HepG2 (cell line): ENCODE measurements around the gene JAKMIP3. TPM values are rescaled to one million over a fixed set of nuclear protein-coding genes. Genes with fewer than 3 reads are reported as not detected.

Experiments
- ATAC-seq: fragments of 200-7000 bp; cut with Tn5 transposase; 3 replicates; pipeline ENCODE4 v1.9.1; 2020; ENCODE audit warnings: mild to moderate bottlenecking, moderate library complexity
- BruUV-seq: library from RNA; stranded (reverse); fragments of 400-500 nt; replicated peaks from 2 replicates; lab custom pipeline; 2021; lab: Mats Ljungman, UMichigan
- CTCF ChIA-PET: fragments of 300-600 bp; formaldehyde crosslinking; extraction: SDS; loops from one replicate; lab custom pipeline; 2021; ENCODE audit warnings: low total read pairs, inconsistent platforms, low intra/inter-chr PET ratio; lab: Yijun Ruan, JAX
- POLR2A ChIA-PET: fragments of 350-600 bp; sonication (Branson Sonifier 250); formaldehyde crosslinking; loops from one replicate; lab custom pipeline; 2020; ENCODE audit warnings: antibody characterized with exemption, inconsistent platforms; lab: Yijun Ruan, JAX
- DNase-seq: peaks from one replicate; pipeline ENCODE4 v3.0.0-alpha.2; 2015; ENCODE audit warnings: low spot score
- FAIRE-seq: peaks from 3 replicates; lab custom pipeline; 2011; peaks lifted over from hg19 to GRCh38; lab: Jason Lieb, UNC
- H2AFZ ChIP-seq: one replicate; pipeline ENCODE4 v1.6.1; 2011; ENCODE audit warnings: low read length, inconsistent platforms
- H3K27ac ChIP-seq: fragments of 300-600 bp; 3 replicates; pipeline ENCODE4 v1.8.0; 2011; ENCODE audit warnings: mixed run types, mild to moderate bottlenecking, mixed read lengths, low read length, inconsistent platforms; ENCODE audit not compliant: insufficient read depth; ENCODE audit errors: extremely low read length
- H3K27me3 ChIP-seq, 2 experiments: fragments of 200-600 bp in 1 of 2; 2 replicates in 1 of 2; 3 replicates in 1 of 2; pipeline versions ENCODE4 v1.6.0 to v1.8.0; 2011; ENCODE audit warnings: low read length in 2 of 2, mild to moderate bottlenecking in 2 of 2, moderate library complexity in 2 of 2, inconsistent platforms in 1 of 2; ENCODE audit not compliant: insufficient read depth in 2 of 2, control insufficient read depth in 1 of 2
- H3K36me3 ChIP-seq, 2 experiments: fragments of 200-600 bp in 1 of 2; replicated peaks in 1 of 2; 2 replicates in 1 of 2; 3 replicates in 1 of 2; pipeline versions ENCODE4 v1.5.1 to v1.8.0; 2011; ENCODE audit warnings: low read length in 2 of 2, inconsistent platforms in 1 of 2; ENCODE audit not compliant: insufficient read depth in 2 of 2, control insufficient read depth in 1 of 2
- H3K4me1 ChIP-seq: 2 replicates; pipeline ENCODE4 v1.5.1; 2012; ENCODE audit warnings: low read length, inconsistent platforms; ENCODE audit not compliant: insufficient read depth
- H3K4me2 ChIP-seq: 2 replicates; pipeline ENCODE4 v1.6.0; 2011; ENCODE audit warnings: low read depth, low read length, inconsistent platforms
- H3K4me3 ChIP-seq, 3 experiments: fragments of 200-600 bp in 1 of 3; sonication (generic), shearing (Covaris generic) in 1 of 3; replicated peaks in 1 of 3; 2 replicates each; pipeline ENCODE4 v1.5.1; 2011 to 2016; ENCODE audit warnings: low read length in 3 of 3, inconsistent platforms in 2 of 3, low read depth in 2 of 3, mild to moderate bottlenecking in 2 of 3, control low read depth in 1 of 3, mixed read lengths in 1 of 3; ENCODE audit not compliant: insufficient read depth in 1 of 3
- H3K79me2 ChIP-seq: one replicate; pipeline ENCODE4 v1.6.1; 2011; ENCODE audit warnings: low read length, inconsistent platforms; ENCODE audit not compliant: insufficient read depth
- H3K9ac ChIP-seq: 2 replicates; pipeline ENCODE4 v1.6.0; 2011; ENCODE audit warnings: mild to moderate bottlenecking, low read depth, low read length, inconsistent platforms; ENCODE audit not compliant: insufficient read depth
- H3K9me3 ChIP-seq: 2 replicates; pipeline ENCODE4 v1.5.1; 2012; ENCODE audit warnings: mild to moderate bottlenecking, low read length
- H4K20me1 ChIP-seq: 2 replicates; pipeline ENCODE4 v1.6.0; 2011; ENCODE audit warnings: inconsistent platforms, mild to moderate bottlenecking, low read length, moderate library complexity; ENCODE audit not compliant: insufficient read depth
- CHCHD3 ChIP-seq: sonication (generic); formaldehyde crosslinking; IDR thresholded peaks from 2 replicates; pipeline ENCODE4 v1.8.0; 2022; ENCODE audit warnings: mild to moderate bottlenecking, missing genetic modification reagents, moderate library complexity
- HNRNPH1 ChIP-seq: fragments of 200-400 bp; formaldehyde crosslinking; optimal IDR thresholded peaks from 2 replicates; pipeline ENCODE3; 2017; ENCODE audit warnings: mild to moderate bottlenecking, low read depth, low read length
- KDM2A ChIP-seq: sonication (generic); formaldehyde crosslinking; IDR thresholded peaks from 2 replicates; pipeline ENCODE4 v1.4.0; 2020; ENCODE audit warnings: low read depth, missing genetic modification reagents, borderline replicate concordance
- PCBP1 ChIP-seq: fragments of 200-400 bp; formaldehyde crosslinking; IDR thresholded peaks from 2 replicates; pipeline ENCODE4 v1.6.1; 2017; ENCODE audit warnings: mild to moderate bottlenecking, low read depth, low read length, borderline replicate concordance
- PHF20 ChIP-seq: sonication (generic); formaldehyde crosslinking; IDR thresholded peaks from 2 replicates; pipeline ENCODE4 v1.5.0; 2020; ENCODE audit warnings: mild to moderate bottlenecking, missing genetic modification reagents
- SOX5 ChIP-seq: IDR thresholded peaks from 2 replicates; pipeline ENCODE4 v1.6.1; 2016; ENCODE audit warnings: borderline replicate concordance
- SP140L ChIP-seq: sonication (generic); formaldehyde crosslinking; IDR thresholded peaks from 2 replicates; pipeline ENCODE4 v1.4.0; 2020; ENCODE audit warnings: missing genetic modification reagents, borderline replicate concordance
- ZFP1 ChIP-seq: IDR thresholded peaks from 2 replicates; pipeline ENCODE4 v1.6.1; 2016
- ZFP36L1 ChIP-seq: sonication (generic); formaldehyde crosslinking; IDR thresholded peaks from 2 replicates; pipeline ENCODE4 v1.8.0; 2022; ENCODE audit warnings: mild to moderate bottlenecking, missing genetic modification reagents, moderate library complexity
- ZNF101 ChIP-seq: sonication (generic); formaldehyde crosslinking; IDR thresholded peaks from 2 replicates; pipeline ENCODE4 v1.4.0; 2020; ENCODE audit warnings: mild to moderate bottlenecking, low read depth, missing genetic modification reagents, borderline replicate concordance
- ZNF609 ChIP-seq: sonication (generic); formaldehyde crosslinking; IDR thresholded peaks from 2 replicates; pipeline ENCODE4 v1.4.0; 2020; ENCODE audit warnings: mild to moderate bottlenecking, missing genetic modification reagents, borderline replicate concordance
- ZNF672 ChIP-seq: sonication (generic); formaldehyde crosslinking; IDR thresholded peaks from 2 replicates; pipeline ENCODE4 v1.8.1; 2022; ENCODE audit warnings: missing genetic modification reagents
- ZNF891 ChIP-seq: sonication (generic); formaldehyde crosslinking; IDR thresholded peaks from 2 replicates; pipeline ENCODE4 v1.5.0; 2020; ENCODE audit warnings: mild to moderate bottlenecking, missing genetic modification reagents
- WGBS: methylation state at CpG from one replicate; pipeline ENCODE4 v1.1.6; 2017; ENCODE audit warnings: low lambda C conversion rate; 5-methylcytosine and 5-hydroxymethylcytosine counted together
- in situ Hi-C: cut with HindIII; loops from 2 replicates; pipeline ENCODE4 v1.10.0; 2017; ENCODE audit warnings: low pct_unique_long_range_greater_than_20kb; ENCODE audit not compliant: extremely low pct_ligation_motif_present
- intact Hi-C: fragments of 100-400 bp; cut with micrococcal nuclease; formaldehyde crosslinking; loops from one replicate; pipeline ENCODE4 v1.10.0; 2022; ENCODE audit not compliant: unreplicated experiment
- polyA plus RNA-seq, 8 experiments: library from polyadenylated mRNA; depleted of rRNA in 3 of 8; stranded (reverse) in 7 of 8; unstranded in 1 of 8; fragments of >200 nt; fragmentation: Illumina TruSeq in 4 of 8; extraction: Trizol in 4 of 8; gene quantifications; 2 replicates each; pipeline versions ENCODE4 v1.2.1 to v1.2.3, GENCODE V29; 2011 to 2016; ENCODE audit warnings: low read depth in 4 of 8, missing spikeins in 1 of 8, mixed read lengths in 1 of 8; ENCODE audit not compliant: insufficient read depth in 1 of 8
- total RNA-seq, 5 experiments: library from RNA; depleted of rRNA; stranded (reverse); fragments of >200 nt; fragmentation: Illumina TruSeq; extraction: Trizol; gene quantifications; 2 replicates each; pipeline ENCODE4 v1.2.3, GENCODE V29; 2016; ENCODE audit warnings: low read depth in 1 of 5

JAKMIP3 gene
- total and polyA plus RNA-seq, 2 of the 13 experiments (the other 11 are each of a cell fraction or from before 2014, with no cell fraction given): 0.03 to 0.11 TPM

DNA sequence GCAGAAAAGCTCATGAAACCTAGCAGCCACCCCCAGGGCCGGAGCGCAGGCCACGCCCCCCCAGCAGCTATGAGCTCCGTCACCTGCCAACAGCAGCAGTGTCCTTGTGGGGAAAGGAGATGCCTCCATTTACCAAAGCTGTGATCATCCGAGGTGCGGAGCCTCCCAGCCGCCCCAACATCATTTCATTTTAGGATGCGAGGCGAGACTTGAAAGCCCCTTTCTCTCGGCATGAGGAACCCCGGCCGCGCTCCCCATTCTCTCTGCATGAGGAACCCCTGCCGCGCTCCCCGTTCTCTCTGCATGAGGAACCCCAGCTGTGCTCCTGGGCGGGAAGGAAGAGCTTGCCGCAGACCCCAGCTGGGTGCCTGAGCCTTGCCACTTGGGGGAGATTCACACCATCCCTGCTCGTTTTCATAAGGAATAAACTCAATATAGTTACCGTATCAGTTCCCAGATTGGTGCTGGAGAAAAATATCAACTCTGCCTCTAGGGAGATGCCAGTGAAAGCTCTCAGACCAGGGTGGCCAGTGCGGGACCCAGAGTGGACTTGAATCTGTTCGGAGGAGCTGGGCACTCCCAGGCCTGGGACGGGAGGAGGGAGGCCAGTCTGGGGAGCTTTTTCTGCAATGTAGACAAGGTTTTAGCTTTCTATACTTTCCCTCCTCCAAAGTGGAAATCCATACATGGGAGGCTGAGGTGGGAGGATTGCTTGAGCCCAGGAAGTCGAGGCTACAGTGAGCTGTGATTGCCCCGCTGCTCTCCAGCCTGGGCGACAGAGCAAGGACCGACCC lies 35.0 kb downstream of the JAKMIP3 start:
- no peak for DNase-seq
- Histone ChIP-seq H3K4me2 (no peak overlapping the region), H3K4me1 (peaks cover 30% of the 10 kb centered on the region), H3K36me3 (no peaks in the 10 kb centered on the region), H3K9ac (no peak overlapping the region), H3K9me3 (no peaks in the 10 kb centered on the region), H3K79me2 (no peaks in the 10 kb centered on the region), H3K4me3 (no peak overlapping the region), H2AFZ (no peak overlapping the region), H3K27ac (no peak overlapping the region), H4K20me1 (no peaks in the 10 kb centered on the region), H3K27me3 (peaks cover 0 to 31% of the 10 kb centered on the region in 2 experiments; a peak in 2 of 5 replicates)
- WGBS: 67% methylated on average over 20 of the region's 27 CpGs
- no TSS peak for BruUV-seq
- intact Hi-C loops: no loop called here
- in situ Hi-C loops: no loop called here
- FAIRE-seq: no peak
- ChIA-PET POLR2A (no interaction called here), CTCF (no interaction called here)
- TF ChIP-seq SOX5 (CRISPR knock-in tag) (no peak), ZNF891 (no peak), ZNF101 (CRISPR knock-in tag) (no peak), SP140L (CRISPR knock-in tag) (no peak), ZNF672 (no peak), ZNF609 (CRISPR knock-in tag) (no peak), HNRNPH1 (no peak), PHF20 (CRISPR knock-in tag) (no peak), ZFP1 (CRISPR knock-in tag) (no peak), KDM2A (CRISPR knock-in tag) (no peak), CHCHD3 (CRISPR knock-in tag) (no peak), ZFP36L1 (CRISPR knock-in tag) (no peak), PCBP1 (no peak)
- no peak for ATAC-seq
